Osteocyte (in vitro differentiated cells): ENCODE results near the gene IFIT3. TPM values are rescaled to one million over a fixed set of nuclear protein-coding genes. Genes with fewer than 3 reads are reported as not detected.

ENCODE experiments used
- DNase-seq: peaks from one replicate; pipeline ENCODE4 v3.0.0; 2021; ENCODE audit warnings: mixed read lengths; ENCODE audit not compliant: unreplicated experiment; ENCODE audit errors: extremely low spot score
- H3K27ac Mint-ChIP-seq: one replicate; pipeline ENCODE4 v1.8.0; 2021; ENCODE audit warnings: mild to moderate bottlenecking, mixed read lengths; ENCODE audit not compliant: unreplicated experiment
- H3K27me3 Mint-ChIP-seq: one replicate; pipeline ENCODE4 v1.8.0; 2021; ENCODE audit warnings: mixed read lengths; ENCODE audit not compliant: unreplicated experiment
- H3K36me3 Mint-ChIP-seq: one replicate; pipeline ENCODE4 v1.8.0; 2021; ENCODE audit warnings: mixed read lengths; ENCODE audit not compliant: unreplicated experiment
- H3K4me1 Mint-ChIP-seq: one replicate; pipeline ENCODE4 v1.8.0; 2021; ENCODE audit warnings: mixed read lengths; ENCODE audit not compliant: unreplicated experiment
- H3K4me3 Mint-ChIP-seq: one replicate; pipeline ENCODE4 v1.8.0; 2021; ENCODE audit warnings: mild to moderate bottlenecking, moderate library complexity, mixed read lengths; ENCODE audit not compliant: unreplicated experiment
- H3K9me3 Mint-ChIP-seq: one replicate; pipeline ENCODE4 v1.8.0; 2021; ENCODE audit warnings: mixed read lengths; ENCODE audit not compliant: unreplicated experiment
- total RNA-seq: library from RNA; stranded (reverse); gene quantifications from 2 replicates; pipeline ENCODE4 v1.2.1, GENCODE V29; 2021
- TF ChIP-seq, protein P1 (sequence below): fragments of 200-600 bp; sonication (generic); IDR thresholded peaks from 2 replicates; pipeline ENCODE4 v1.5.0; 2021; ENCODE audit warnings: antibody characterized with exemption, mild to moderate bottlenecking, moderate library complexity

Gene IFIT3
- total RNA-seq, 1 donor from 2014 or later: 19.9 TPM

DNA sequence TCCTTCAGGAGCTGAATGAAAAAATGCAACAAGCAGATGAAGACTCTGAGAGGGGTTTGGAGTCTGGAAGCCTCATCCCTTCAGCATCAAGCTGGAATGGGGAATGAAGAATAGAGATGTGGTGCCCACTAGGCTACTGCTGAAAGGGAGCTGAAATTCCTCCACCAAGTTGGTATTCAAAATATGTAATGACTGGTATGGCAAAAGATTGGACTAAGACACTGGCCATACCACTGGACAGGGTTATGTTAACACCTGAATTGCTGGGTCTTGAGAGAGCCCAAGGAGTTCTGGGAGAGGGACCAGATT, 20.6 kb upstream of the IFIT3 start:
- no peak overlapping the region for H3K27ac Mint-ChIP-seq
- peaks cover 32% of the 10 kb centered on the region for H3K36me3 Mint-ChIP-seq
- no peaks in the 10 kb centered on the region for H3K9me3 Mint-ChIP-seq
- H3K27me3 Mint-ChIP-seq: no peaks in the 10 kb centered on the region
- H3K4me3 Mint-ChIP-seq: no peak overlapping the region
- H3K4me1 Mint-ChIP-seq: peaks cover 19% of the 10 kb centered on the region
- TF ChIP-seq, protein P1, sequence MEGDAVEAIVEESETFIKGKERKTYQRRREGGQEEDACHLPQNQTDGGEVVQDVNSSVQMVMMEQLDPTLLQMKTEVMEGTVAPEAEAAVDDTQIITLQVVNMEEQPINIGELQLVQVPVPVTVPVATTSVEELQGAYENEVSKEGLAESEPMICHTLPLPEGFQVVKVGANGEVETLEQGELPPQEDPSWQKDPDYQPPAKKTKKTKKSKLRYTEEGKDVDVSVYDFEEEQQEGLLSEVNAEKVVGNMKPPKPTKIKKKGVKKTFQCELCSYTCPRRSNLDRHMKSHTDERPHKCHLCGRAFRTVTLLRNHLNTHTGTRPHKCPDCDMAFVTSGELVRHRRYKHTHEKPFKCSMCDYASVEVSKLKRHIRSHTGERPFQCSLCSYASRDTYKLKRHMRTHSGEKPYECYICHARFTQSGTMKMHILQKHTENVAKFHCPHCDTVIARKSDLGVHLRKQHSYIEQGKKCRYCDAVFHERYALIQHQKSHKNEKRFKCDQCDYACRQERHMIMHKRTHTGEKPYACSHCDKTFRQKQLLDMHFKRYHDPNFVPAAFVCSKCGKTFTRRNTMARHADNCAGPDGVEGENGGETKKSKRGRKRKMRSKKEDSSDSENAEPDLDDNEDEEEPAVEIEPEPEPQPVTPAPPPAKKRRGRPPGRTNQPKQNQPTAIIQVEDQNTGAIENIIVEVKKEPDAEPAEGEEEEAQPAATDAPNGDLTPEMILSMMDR: no peak
- no peak for DNase-seq

DNA sequence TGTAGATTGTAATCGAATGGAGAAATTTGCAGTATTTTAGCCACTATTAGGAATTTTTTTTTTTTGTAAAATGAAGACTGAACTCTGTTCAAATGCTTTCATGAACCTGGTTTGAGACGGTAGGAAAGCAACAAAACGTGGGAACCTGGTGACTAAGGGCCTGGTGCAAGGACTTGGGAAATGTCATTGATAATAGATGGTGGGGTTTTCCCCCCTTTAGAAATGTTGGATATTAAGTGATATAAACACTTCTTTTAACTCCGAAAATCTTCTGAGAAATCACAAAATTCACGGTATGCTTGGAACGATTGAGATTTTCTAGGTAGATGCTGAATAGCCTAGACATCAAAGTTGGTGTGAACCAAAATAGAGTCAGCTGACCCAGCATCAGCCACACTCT, 19.5 kb upstream of the IFIT3 start:
- no peak for DNase-seq
- H3K9me3 Mint-ChIP-seq: no peaks in the 10 kb centered on the region
- H3K27me3 Mint-ChIP-seq: no peaks in the 10 kb centered on the region
- TF ChIP-seq, protein P1: no peak
- peaks cover 9% of the 10 kb centered on the region for H3K4me1 Mint-ChIP-seq
- no peak overlapping the region for H3K4me3 Mint-ChIP-seq
- no peak overlapping the region for H3K27ac Mint-ChIP-seq
- peaks cover 32% of the 10 kb centered on the region for H3K36me3 Mint-ChIP-seq

DNA sequence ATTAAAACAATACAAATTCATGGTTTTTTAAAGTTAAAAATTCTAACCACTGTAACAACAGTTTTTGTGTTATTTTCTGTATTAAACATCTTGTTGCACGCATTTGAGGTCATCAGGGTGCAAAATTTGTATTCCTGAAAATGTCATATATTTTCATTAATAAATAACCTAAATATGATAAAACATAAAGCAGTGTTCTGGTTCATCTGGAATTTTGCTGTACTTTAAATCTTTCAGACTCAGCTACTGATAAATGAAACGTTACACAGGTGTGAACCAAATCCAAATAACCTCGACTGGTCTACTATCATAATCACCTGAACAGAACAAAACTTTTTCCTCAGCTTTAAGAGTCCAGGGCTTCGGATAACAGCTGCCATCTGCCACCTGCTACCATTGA, 19.1 kb upstream of the IFIT3 start:
- TF ChIP-seq, protein P1: no peak
- Mint-ChIP-seq H3K4me3 (no peak overlapping the region), H3K27me3 (no peaks in the 10 kb centered on the region), H3K9me3 (no peaks in the 10 kb centered on the region), H3K36me3 (peaks cover 32% of the 10 kb centered on the region), H3K4me1 (peaks cover 4% of the 10 kb centered on the region), H3K27ac (no peak overlapping the region)
- DNase-seq: no peak

DNA sequence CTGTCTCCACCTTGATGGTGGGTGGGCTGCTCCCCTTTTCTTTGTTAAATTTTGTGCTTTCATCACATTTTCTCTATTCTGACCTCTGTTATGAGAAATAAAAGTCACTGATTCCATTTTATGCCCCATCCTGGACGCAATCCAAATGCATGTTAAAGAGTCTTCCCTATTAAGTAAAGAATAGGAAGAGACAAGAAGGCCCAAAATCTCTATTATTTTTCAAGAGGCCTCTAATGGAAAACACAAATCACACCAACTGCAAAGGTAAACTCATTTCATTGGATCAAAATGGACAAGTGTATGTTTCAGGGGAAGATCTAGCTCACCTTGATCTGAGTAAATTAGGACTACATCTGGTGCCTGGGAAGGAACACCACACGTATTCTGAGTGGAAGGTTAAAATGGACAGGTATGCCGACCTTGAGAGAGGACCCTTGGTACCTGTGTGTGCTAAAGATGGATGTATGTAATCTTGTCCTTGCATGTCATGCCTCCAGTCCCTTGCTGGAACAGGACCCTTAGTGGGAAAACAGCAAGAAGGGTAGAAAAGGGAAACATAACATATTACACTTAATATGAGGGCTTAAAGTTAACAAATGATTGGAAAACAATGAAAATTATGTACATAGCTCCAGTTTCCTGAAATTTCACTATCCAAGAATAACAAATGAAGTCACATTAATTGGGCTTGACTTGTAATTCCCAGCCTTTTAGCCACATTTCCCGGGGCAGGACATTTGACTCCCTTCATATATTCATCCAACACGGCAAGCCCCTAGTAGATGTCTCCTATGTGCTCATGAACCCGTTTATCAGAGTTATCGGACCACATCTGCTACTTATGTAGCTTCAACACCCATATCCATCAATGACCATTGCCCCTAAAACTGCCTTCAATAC, 18.4 kb upstream of the IFIT3 start:
- no peaks in the 10 kb centered on the region for H3K27me3 Mint-ChIP-seq
- no peaks in the 10 kb centered on the region for H3K9me3 Mint-ChIP-seq
- no peak for DNase-seq
- TF ChIP-seq, protein P1: no peak
- no peaks in the 10 kb centered on the region for H3K4me1 Mint-ChIP-seq
- H3K4me3 Mint-ChIP-seq: no peak overlapping the region
- no peak overlapping the region for H3K27ac Mint-ChIP-seq
- H3K36me3 Mint-ChIP-seq: peaks cover 32% of the 10 kb centered on the region

DNA sequence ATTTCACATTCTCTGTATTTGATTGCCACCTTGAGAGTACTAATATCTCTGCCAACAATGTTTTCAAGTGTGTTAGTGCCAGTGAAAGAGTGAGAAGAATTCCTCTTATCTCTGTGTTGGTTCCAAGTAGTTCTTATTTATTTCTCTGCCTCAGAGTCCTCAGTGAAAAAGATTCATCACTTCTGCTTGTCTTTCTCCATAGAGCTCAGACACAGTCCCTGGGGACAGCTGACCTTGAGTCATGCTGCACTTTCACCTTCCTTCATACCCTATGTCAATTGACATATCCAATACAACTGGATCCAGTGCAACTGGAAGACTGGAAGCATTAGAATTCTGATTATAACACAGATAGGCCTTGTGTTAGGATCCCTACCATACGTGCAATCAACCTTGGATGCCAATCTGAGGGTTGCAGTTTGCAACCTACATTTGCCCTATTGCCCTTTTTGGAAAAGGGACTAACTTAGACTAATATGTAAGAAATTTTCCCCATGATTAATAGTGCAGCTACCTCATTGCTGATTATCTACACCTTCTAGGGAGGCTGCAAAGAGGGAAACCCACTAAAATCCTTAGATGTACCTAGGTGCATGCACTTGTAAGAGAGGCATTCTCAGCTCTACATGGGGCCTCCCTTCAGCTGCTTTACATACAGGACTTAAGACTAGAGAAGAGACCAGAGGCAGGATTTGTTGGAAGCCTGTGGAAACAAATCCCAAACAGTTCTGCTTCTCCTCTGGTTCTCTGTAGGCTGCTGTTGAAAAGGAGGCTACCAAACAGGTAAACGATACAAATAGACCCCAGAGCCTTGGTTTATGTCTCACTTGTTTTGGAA, 17.5 kb upstream of the IFIT3 start:
- no peak for DNase-seq
- Mint-ChIP-seq H3K27me3 (no peaks in the 10 kb centered on the region), H3K9me3 (no peaks in the 10 kb centered on the region), H3K4me1 (no peaks in the 10 kb centered on the region), H3K27ac (no peak overlapping the region), H3K36me3 (peaks cover 28% of the 10 kb centered on the region), H3K4me3 (no peak overlapping the region)
- TF ChIP-seq, protein P1: no peak
